GM19239 (cell line): ENCODE results near the gene PPP1R12B.
"Not testable (repeated sequence)": the region's sequence is repeated elsewhere in the genome, so short reads cannot be mapped to it uniquely, and the experiment has no call there.

Experiments used
- DNase-seq: peaks from one replicate; pipeline ENCODE4 v3.0.0; 2011; ENCODE audit warnings: low spot score; ENCODE audit not compliant: insufficient read length
- FAIRE-seq: peaks from 2 replicates; lab custom pipeline; 2011; peaks lifted over from hg19 to GRCh38; lab: Jason Lieb, UNC

Gene PPP1R12B

DNA sequence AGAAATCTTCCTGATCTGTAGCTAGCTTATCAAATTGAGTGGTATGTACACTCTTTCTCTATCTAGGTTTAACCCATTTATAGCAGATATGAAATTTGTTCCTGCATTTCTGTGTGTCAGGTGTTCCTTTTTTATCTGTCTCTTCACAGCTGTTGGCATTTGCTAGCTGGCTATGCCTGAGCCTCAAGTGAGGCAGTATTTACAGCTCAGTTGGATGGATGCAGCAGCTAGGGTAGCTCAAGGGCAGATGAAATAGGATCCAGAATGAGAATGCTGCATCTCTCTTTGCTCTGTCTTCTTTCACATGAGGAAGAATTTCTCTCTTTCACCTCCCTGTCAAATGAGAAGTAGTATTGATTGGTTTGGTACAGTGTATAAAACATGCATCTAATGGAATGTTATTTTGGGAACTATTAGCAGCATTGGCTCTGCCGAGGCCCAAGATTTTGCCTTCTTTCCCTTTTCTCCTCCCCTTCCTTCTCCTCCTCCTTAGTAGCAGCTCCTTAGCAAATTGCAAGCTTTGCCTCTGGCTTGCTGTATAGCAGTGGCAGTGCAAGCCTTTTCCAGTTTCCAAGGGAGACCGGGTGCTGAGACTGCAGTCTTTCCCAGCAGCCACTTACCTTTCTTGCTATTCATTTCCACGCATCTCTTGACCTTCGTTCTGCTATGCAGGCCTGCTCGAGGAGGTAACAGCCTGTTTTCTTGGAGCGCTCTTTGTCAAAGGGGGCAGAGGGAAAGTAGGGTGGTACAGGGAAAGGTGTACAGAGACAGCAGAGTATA is 125.0 kb downstream of the PPP1R12B start:
- FAIRE-seq, DNase-seq: not testable (repeated sequence)

DNA sequence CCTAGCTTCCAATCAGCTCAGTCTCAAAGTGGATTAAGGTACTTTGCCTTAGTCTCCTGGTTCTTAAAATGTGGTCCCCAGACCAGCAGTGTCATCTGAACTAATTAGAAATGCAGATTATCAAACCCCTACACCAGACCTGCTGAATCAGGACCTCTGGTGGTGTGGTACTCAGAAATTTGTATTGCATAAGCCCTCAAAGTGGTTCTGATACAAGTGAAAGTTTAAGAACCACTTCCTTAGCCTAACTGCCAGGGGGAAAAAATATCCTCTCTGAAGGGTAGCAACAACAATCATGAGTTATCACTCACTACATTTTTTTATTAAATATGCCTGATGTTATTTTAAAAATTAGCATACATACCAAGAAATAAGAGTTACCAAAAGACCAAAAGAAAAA is 131.2 kb downstream of the PPP1R12B start:
- FAIRE-seq, DNase-seq: not testable (repeated sequence)

DNA sequence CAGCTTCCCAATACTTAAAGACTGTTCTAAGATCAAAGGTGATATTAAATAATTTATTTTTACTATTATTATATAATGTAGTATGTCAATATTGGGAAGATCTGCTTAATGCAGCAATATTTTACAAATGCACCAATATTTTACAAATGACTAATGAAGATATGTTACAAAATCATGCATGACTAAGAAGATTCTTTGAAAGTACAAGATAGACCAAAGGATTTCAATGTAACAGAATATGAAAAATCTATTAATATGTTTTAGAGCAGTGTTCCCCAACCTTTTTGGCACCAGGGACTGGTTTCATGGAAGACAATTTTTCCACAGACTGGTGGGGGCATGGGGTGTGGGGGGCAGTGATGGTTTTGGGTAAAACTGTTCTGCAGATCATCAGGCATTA is 132.1 kb downstream of the PPP1R12B start:
- FAIRE-seq, DNase-seq: not testable (repeated sequence)

DNA sequence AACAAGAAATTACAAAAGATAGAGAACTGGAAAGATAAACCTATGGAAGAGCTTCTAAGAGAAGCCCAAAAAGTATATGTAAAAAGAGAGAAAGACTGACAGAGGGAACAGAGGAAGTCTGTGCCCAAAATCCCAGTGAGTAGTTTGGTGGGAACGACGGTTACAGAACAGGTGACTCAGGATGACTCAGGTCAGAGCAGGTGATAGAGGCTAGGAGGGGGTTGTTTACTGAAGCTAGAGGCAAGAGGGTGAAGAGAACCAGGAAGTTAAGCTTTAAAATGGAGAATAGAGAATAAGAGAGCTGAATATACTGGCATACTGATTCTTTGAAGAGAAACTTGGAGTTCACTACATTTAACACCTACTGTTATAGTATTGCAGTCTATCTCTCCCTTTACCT is 134.9 kb downstream of the PPP1R12B start:
- FAIRE-seq, DNase-seq: not testable (repeated sequence)

DNA sequence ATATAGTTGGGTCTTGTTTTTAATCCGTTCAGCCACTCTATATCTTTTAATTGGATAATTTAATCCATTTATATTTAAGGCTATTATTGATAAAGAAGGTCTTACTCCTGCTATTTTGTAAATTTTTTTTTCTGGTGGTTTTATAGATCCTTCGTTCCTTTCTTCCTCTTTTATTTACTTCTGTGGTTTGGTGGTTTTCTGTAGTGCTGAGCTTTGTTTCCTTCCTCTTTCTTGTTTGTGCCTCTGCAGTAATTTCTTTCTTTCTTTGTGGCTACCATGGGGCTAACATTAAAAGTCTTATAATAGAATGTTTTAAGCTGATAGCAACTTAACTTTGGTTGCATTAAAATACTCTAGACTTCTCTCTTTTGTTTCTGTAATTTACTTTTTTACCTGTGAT is 135.5 kb downstream of the PPP1R12B start:
- DNase-seq, FAIRE-seq: not testable (repeated sequence)

DNA sequence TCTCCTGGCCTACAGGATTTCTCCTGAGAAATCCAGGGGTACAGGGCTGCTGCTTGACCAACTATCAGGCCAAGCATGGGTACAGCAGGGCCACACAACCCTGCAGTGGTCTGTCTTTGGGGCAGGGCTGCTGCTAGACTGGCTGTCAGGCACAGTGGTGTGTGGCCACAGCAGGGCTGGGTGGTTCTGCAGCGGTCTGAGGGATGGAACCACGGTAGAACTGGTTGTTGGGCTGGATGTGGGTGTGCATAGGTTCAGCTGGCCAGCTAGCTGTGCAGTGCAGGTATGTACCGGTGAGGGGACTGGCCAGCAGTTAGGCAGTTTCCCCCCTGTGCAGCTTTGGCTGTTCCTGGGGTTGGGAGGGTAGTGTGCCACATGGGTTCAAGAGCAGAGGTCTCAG is 136.3 kb downstream of the PPP1R12B start:
- not testable (repeated sequence) for FAIRE-seq, DNase-seq

DNA sequence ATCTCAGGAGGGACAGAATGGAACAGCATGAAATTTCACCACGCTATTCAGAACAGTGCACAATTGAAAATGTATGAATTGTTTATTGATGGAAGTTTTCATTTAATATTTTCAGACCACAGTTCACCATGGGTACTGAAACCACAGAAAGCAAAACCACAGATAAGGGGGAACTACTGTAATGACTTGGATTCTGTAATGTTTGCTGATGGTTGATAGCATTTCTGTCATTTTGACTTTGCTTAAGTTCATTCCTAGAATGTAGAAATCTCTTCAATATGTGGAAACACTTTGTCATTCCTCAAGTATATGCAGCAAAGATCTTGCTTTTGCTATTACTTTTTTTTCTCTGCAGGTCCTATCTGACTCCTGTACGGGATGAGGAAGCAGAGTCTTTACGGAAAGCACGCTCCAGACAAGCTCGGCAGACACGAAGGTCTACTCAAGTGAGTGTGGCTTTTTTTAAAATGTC is 139.7 kb downstream of the PPP1R12B start:
- not testable (repeated sequence) for DNase-seq
- peak; percentile 28 for FAIRE-seq

DNA sequence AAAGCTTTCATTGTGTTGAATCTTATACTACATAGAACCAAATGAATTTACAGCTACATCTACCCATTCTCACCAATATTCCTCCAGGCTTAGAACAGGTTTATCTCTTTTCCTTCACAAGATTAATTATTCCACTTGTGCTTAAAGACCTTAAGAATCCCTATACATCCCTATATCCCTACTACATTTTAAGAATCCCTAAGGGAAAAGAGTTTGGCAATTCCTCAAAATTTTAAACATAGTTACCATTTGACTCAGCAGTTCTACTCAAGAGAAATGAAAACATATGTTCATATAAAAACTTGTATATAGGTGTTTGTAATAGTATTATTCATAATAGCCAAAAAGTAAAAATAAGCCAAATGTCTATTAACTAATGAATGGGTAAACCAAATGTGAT is 140.6 kb downstream of the PPP1R12B start:
- not testable (repeated sequence) for FAIRE-seq, DNase-seq

DNA sequence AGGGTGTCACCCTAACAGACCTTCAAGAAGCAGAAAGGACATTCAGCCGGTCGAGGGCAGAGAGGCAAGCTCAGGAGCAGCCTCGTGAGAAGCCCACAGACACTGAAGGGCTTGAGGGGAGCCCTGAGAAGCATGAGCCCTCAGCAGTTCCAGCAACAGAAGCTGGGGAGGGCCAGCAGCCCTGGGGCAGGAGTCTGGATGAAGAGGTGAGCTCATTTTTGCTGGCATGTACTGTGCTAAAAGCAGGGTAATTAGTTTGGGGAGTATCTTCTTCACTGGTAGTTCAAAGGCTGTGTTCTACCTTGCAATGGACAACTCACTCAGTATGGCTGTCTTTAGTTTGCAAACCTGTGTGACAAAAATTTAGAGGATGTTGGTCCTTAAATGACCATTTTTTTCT is 144.6 kb downstream of the PPP1R12B start:
- not testable (repeated sequence) for DNase-seq, FAIRE-seq

DNA sequence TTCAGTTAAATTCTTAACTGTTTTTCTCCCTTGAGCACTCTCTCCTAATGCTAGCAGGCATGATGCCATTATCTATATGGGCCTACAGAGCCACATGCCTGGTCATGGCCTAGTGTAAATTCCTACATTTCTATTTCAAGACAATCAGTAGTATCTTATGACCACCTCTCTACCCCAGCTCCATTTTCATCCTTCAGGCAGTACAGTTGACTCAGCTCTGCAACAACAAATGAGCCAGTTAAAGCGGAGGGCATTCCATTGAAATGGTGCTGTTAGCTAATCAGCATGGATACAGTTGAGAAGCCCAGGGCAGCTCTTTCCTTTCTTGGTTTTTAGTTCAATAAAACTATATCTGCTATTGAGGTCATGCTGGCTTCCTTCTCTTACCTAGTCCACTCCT is 150.0 kb downstream of the PPP1R12B start:
- FAIRE-seq (no peak), DNase-seq (no peak)

DNA sequence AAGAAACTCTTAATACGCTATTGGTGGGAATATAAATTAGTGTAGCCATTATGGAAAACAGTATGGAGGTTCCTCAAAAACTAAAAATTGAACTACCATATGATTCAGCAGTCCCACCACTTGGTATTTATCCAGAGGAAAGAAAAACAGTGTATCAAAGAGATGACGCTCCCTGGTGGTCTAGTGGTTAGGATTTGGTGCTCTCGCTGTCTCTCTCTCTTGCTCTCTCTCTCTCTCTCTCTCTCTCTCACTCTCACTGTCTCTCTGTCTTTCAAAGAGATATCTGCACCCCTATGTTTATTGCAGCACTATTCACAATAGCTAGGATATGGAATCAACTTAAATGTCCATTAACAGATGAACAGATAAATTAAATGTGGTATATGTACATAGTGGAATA is 151.5 kb downstream of the PPP1R12B start:
- not testable (repeated sequence) for FAIRE-seq

DNA sequence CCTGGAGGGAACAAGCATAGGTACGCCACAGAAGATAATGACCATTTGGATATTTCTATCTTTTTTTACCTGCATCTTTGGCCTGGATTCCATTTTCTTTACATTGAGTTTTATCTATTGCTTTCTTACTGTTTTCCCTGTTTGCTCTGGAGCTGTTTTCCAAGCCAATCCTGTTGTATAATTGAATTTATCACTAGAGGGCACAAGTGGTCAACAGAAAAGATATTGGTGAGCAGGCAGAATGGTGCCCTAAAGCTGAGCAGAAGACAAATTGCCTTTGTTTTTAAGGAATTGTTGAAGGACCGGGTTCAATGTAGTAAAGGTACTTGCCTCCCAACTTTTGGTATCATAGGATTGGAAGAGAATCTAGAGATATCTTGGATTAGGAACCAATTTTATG is 152.8 kb downstream of the PPP1R12B start:
- FAIRE-seq: no peak
- DNase-seq: no peak

More for the DNA sequence above, 151.5 kb downstream of the PPP1R12B start:
- DNase-seq: not testable (repeated sequence)

DNA sequence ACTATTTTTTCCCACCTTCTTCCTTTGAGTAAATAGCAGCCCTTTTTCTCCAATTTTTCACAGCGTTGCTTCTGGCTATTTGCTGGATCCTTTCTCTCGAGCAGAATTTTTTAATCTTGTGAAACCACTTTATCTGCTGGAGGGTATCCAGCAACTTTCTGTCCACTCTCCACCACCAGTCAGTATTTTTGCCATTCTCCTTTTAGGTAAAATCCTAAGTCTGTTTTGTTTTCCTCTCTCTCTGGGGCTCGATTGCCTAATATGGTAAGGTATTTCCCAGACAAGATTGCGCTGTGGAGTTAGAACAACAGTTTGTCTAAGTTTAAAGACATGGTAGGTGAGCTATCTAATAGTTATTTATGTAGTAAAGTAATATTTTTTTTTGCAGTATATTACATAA is 156.9 kb downstream of the PPP1R12B start:
- DNase-seq (no peak), FAIRE-seq (no peak)

DNA sequence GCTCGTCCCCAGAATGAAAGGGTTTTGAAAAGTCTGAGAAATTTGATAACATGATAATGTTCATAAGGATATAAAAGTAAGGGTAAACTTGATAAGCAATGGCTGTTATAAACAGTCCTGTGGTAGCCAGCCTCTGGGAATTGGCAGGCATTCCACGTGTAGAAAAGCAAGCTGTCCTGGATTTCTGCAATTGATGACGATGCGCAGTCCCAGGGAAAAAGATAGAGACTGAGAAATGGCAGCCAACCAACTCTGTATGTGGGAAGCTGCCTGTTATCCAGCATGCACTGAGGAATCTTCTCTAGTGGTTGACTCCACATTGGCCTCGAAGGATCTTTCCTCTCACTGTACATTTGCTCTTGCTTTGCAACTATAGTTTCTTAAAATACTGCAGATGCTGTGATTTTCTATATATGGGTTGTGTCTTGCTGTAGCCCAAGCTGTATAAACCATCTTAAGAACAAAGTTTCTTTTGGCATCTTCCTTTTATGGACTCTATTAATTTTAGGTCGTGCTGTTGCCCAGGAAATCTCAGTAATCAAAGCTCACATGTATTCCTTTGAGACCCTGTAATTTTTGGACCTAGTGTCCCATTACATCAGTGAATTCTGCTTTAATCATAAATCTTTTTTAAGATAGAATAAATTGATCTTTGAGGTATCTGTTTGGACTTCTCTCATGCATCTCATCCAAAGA is 157.5 kb downstream of the PPP1R12B start:
- not testable (repeated sequence) for DNase-seq, FAIRE-seq

DNA sequence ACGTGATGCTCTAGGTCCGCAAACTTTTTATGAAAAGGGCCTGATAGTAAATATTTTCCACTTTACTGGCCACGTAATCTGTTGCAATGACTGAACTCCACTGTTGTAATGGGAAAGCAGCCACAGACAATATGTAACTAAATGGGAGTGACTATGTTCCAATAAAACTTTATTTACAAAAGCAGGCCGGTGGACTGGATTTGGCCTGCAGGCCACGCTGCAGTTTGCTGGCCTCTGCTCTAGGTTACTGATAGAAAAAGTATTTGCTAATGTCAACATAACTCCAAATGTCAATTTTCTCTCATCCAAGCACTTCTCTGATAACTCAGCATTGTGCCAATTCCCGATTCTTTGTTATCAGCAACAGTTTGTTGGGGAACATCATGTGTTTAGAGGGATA is 160.4 kb downstream of the PPP1R12B start:
- not testable (repeated sequence) for DNase-seq, FAIRE-seq

DNA sequence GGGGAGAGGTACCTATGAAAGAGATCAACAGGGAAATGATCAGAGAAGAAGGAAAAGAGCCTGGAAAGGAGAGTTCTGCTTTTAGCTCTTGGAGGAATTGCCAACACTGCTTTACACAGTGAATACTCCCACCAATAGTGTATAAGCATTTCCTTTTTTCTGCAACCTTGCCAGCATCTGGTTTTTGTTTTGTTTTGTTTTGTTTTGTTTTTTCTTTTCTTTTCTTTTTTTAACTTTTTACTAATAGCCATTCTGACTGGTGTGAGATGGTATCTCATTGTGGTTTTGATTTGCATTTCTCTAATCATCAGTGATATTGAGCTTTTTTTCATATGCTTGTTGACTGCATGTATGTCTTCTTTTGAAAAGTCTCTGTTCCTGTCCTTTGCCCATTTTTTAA is 165.4 kb downstream of the PPP1R12B start:
- DNase-seq, FAIRE-seq: not testable (repeated sequence)

DNA sequence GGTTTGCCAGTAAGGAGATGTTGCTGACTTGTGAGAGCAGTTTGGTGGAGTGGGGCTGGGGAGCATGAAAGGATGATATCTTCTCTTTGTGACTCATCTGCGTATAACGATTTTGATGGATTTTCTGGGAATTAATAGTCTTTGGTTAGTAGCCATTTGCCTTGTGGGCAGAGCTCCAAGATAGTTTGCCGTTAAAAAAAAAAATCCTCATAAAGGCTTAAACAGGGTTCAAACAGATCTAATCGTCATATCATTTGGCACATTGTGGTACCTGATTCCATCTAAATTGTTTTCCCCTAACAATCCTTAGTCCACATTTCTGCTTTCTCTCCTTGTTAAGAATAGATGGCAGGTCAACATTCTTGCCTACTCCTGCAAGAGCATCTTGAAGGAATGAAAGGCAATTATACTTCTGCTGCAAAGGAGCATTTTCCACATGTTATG is 168.0 kb downstream of the PPP1R12B start:
- no peak for DNase-seq

DNA sequence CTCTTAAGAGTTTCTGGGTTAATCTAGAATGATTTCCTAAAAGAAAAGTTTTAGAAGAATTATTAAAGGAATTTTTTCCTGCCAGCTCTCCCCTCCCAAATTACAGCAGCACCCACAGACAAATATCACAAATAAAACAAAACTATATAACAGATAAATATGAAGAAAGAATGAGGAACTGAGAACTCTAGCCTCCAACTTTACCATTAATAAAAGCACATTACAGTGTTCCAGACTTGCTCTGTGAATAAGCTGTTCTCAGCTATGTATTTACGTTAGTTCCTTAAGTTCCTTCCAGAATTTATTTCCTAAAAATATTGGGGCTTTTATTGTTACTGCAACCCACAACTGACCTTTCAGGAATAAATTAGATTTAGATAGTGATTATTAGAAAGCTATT is 168.6 kb downstream of the PPP1R12B start:
- DNase-seq, FAIRE-seq: not testable (repeated sequence)

More for the DNA sequence above, 168.0 kb downstream of the PPP1R12B start:
- FAIRE-seq: no peak

DNA sequence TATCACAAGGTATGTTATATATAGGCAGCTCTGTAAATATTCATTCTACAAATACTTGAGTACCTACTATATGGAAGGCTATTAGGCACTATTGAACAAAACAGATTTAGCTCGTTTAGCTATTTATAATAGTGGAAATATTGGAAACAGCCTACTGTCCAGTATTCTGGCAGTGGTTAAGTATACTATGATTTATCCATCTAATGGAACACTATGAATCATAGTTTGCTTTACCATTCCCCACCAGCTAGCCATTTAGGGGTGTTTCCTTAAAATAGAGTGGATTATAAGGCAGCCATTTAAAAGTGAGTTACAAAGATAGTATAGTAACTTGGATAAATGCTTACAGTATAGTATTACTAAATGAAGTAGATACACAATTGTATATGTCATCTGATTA is 169.7 kb downstream of the PPP1R12B start:
- FAIRE-seq, DNase-seq: not testable (repeated sequence)

DNA sequence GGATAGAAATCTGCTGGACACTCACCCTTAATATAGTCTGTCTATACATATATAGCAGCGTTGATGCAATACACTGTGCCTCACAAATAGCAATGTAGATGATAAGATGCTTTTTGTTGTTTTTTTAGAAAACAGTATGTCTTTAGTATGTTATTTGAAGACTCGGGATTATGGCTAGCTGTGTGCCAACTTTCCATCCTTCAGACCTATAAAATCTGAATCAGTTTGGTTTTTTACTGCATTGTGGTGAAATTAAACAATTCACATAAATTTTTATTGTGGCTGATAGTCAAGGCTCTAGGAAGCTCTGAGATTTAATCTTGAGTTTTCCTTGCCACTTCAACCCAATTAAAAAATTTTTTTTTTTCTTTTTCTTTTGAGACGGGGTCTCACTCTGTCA is 170.4 kb downstream of the PPP1R12B start:
- not testable (repeated sequence) for FAIRE-seq

More for the DNA sequence above, 170.4 kb downstream of the PPP1R12B start:
- DNase-seq: not testable (repeated sequence)
